ENCODE results near the gene MRPS26. TPM values are rescaled to one million over a fixed set of nuclear protein-coding genes. Genes with fewer than 3 reads are reported as not detected.

The MRPS26 gene
- total RNA-seq, result 10 to 100 TPM; 58.7 to 69.8 (median 62.8) TPM

GRCh38 chr20:3045816-3046676 is at the start of gene MRPS26:
MRPS26 (plus strand) TSS chr20:3046052; CDS start chr20:3046069, 17 bp downstream.
- peak; percentile 79 to 84 for DNase-seq
- peak; percentile 61 to 70 for TF ChIP-seq POLR2A (IDR thresholded peaks at IDR 0.05)
- no peak for TF ChIP-seq CTCF (IDR thresholded peaks at IDR 0.05 in 4 of 5, conservative IDR thresholded peaks at IDR 0.05 in 1 of 5)
- Histone ChIP-seq H3K27me3 (no peaks in the 10 kb centered on the region), H3K36me3 (peaks cover 0 to 32% of the 10 kb centered on the region in 2 donors), H3K9me3 (no peaks in the 10 kb centered on the region), H3K27ac (peak within 1 kb of the TSS; percentile 87 to 96 (median 93)), H3K4me1 (peaks cover 11 to 22% of the 10 kb centered on the region in 2 donors), H3K4me3 (peak within 1 kb of the TSS; percentile 86 to 95 (median 92))
- ATAC-seq, result peak; percentile 88 to 92
- in situ Hi-C loops (cut with MboI; ENCODE audit: low sequenced_read_pairs in 4 of 4) (no loop called here), intact Hi-C loops (cut with DNase I; ENCODE audit: low total_unique reads) (loop anchor here (5.0 to 10.0 kb wide), 3 partner anchors 126 to 174 kb away; partner anchors contain the start of genes DDRGK1, ITPA, LZTS3 and PTPRA)

DNA sequence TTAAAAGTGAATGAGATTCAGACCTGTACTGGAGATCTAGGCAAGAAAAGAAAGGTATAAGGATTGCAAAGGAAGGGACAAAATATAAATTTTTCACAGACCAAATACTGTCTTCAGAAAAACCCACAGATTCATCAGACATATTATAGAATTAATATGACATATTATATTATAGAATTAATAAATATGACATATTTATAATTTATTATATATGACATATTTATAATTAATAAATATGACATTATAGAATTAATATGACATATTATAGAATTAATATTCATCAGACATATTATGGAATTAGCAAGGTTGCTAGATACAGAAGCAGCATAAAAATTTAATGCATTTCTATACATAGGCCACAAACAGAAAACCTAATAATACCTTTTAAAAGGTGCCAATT is 47.1 kb upstream of the MRPS26 start:
- DNase-seq (no peak), ATAC-seq (no peak)
- Histone ChIP-seq H3K4me3 (no peak overlapping the region), H3K9me3 (no peaks in the 10 kb centered on the region), H3K36me3 (peaks cover 0 to 29% of the 10 kb centered on the region in 2 donors), H3K27ac (no peak overlapping the region), H3K4me1 (no peaks in the 10 kb centered on the region), H3K27me3 (no peaks in the 10 kb centered on the region)
- intact Hi-C loops (cut with DNase I; ENCODE audit: low total_unique reads) (no loop called here), in situ Hi-C loops (cut with MboI; ENCODE audit: low sequenced_read_pairs in 4 of 4) (no loop called here)
- TF ChIP-seq POLR2A (IDR thresholded peaks at IDR 0.05), result no peak

GRCh38 chr20:3000852-3001523 is 44.9 kb upstream of the MRPS26 start:
- peaks cover 0 to 20% of the 10 kb centered on the region in 2 donors for H3K36me3 ChIP-seq
- no peak for DNase-seq
- TF ChIP-seq POLR2A (IDR thresholded peaks at IDR 0.05) (no peak), CTCF (IDR thresholded peaks at IDR 0.05 in 4 of 5, conservative IDR thresholded peaks at IDR 0.05 in 1 of 5) (peak in 4 of 5 experiments; percentile 30 to 48 (median 40))
- in situ Hi-C loops (cut with MboI; ENCODE audit: low sequenced_read_pairs in 4 of 4), result loop anchor here in 1 of 4 donors (25.0 kb wide), 1 partner anchor 289 kb away; no protein-coding TSS in a partner anchor
- H3K27ac ChIP-seq, result no peak overlapping the region
- H3K27me3 ChIP-seq, result no peaks in the 10 kb centered on the region
- no peaks in the 10 kb centered on the region for H3K4me1 ChIP-seq
- intact Hi-C loops (cut with DNase I; ENCODE audit: low total_unique reads), result loop anchor here (2.0 to 10.0 kb wide), 3 partner anchors 128 to 356 kb away; partner anchors contain the start of genes PCED1A, PTPRA and VPS16
- no peaks in the 10 kb centered on the region for H3K9me3 ChIP-seq
- ATAC-seq, result peak in 1 of 2 donors; percentile 55
- H3K4me3 ChIP-seq, result no peak overlapping the region

GRCh38 chr20:3003416-3003815 is 42.4 kb upstream of the MRPS26 start:
- ATAC-seq (no peak), DNase-seq (no peak)
- Histone ChIP-seq H3K9me3 (no peaks in the 10 kb centered on the region), H3K4me3 (no peak overlapping the region), H3K27ac (no peak overlapping the region), H3K36me3 (peaks cover 0 to 35% of the 10 kb centered on the region in 2 donors), H3K4me1 (no peaks in the 10 kb centered on the region), H3K27me3 (no peaks in the 10 kb centered on the region)
- TF ChIP-seq POLR2A (IDR thresholded peaks at IDR 0.05) (no peak), CTCF (IDR thresholded peaks at IDR 0.05 in 4 of 5, conservative IDR thresholded peaks at IDR 0.05 in 1 of 5) (no peak)
- in situ Hi-C loops (cut with MboI; ENCODE audit: low sequenced_read_pairs in 4 of 4), result loop anchor here in 1 of 4 donors (25.0 kb wide), 1 partner anchor 291 kb away; no protein-coding TSS in a partner anchor
- intact Hi-C loops (cut with DNase I; ENCODE audit: low total_unique reads), result loop anchor here (10.0 kb wide), 1 partner anchor 359 kb away; no protein-coding TSS in a partner anchor
